ENCODE measurements around the gene PRKG1. TPM values are rescaled to one million over a fixed set of nuclear protein-coding genes. Genes with fewer than 3 reads are reported as not detected.

PRKG1 gene
- total RNA-seq, 4 donors from 2014 or later: 1.2 to 6.5 (median 2.7) TPM

- no peaks in the 10 kb centered on the region for H3K27me3 ChIP-seq
- TF ChIP-seq CTCF (IDR thresholded peaks at IDR 0.05) (no peak), EP300 (IDR thresholded peaks at IDR 0.05) (no peak), POLR2A (IDR thresholded peaks at IDR 0.05) (no peak), POLR2AphosphoS5 (IDR thresholded peaks at IDR 0.05) (no peak)
- no peaks in the 10 kb centered on the region for H3K4me1 ChIP-seq
- 56% methylated on average over 3 of the region's 3 CpGs for WGBS
- no peak overlapping the region for H3K27ac ChIP-seq
- no peaks in the 10 kb centered on the region for H3K36me3 ChIP-seq
- H3K4me3 ChIP-seq: no peak overlapping the region
- DNase-seq (ENCODE audit: low spot score in 2 of 2): no peak
- H3K9me3 ChIP-seq: no peaks in the 10 kb centered on the region
Observed at GRCh38 chr10:51479711-51480110, 405.4 kb downstream of the PRKG1 start.

GRCh38 chr10:51485668-51486067 lies 411.4 kb downstream of the PRKG1 start:
- Histone ChIP-seq H3K4me1 (no peaks in the 10 kb centered on the region), H3K4me3 (no peak overlapping the region), H3K36me3 (no peaks in the 10 kb centered on the region), H3K9me3 (no peaks in the 10 kb centered on the region), H3K27me3 (no peaks in the 10 kb centered on the region), H3K27ac (no peak overlapping the region)
- TF ChIP-seq POLR2A (IDR thresholded peaks at IDR 0.05) (no peak), CTCF (IDR thresholded peaks at IDR 0.05) (no peak), POLR2AphosphoS5 (IDR thresholded peaks at IDR 0.05) (no peak), EP300 (IDR thresholded peaks at IDR 0.05) (no peak)
- no peak for DNase-seq (ENCODE audit: low spot score in 2 of 2)
- WGBS: 90% methylated on average over 5 of the region's 5 CpGs

- H3K4me3 ChIP-seq: no peak overlapping the region
- no peaks in the 10 kb centered on the region for H3K9me3 ChIP-seq
- no peaks in the 10 kb centered on the region for H3K4me1 ChIP-seq
- DNase-seq (ENCODE audit: low spot score in 2 of 2): no peak
- H3K36me3 ChIP-seq: no peaks in the 10 kb centered on the region
- 46% methylated on average over 5 of the region's 5 CpGs for WGBS
- no peak for TF ChIP-seq EP300 (IDR thresholded peaks at IDR 0.05)
- no peak for TF ChIP-seq POLR2AphosphoS5 (IDR thresholded peaks at IDR 0.05)
- TF ChIP-seq POLR2A (IDR thresholded peaks at IDR 0.05): no peak
- H3K27me3 ChIP-seq: no peaks in the 10 kb centered on the region
- H3K27ac ChIP-seq: no peak overlapping the region
Observed at GRCh38 chr10:51487576-51487975, 413.3 kb downstream of the PRKG1 start.

- H3K27ac ChIP-seq: no peak overlapping the region
- 67% methylated on average over 5 of the region's 5 CpGs for WGBS
- no peaks in the 10 kb centered on the region for H3K27me3 ChIP-seq
- no peaks in the 10 kb centered on the region for H3K4me1 ChIP-seq
- H3K9me3 ChIP-seq: no peaks in the 10 kb centered on the region
- H3K36me3 ChIP-seq: no peaks in the 10 kb centered on the region
- no peak overlapping the region for H3K4me3 ChIP-seq
- TF ChIP-seq EP300 (IDR thresholded peaks at IDR 0.05) (no peak), POLR2AphosphoS5 (IDR thresholded peaks at IDR 0.05) (no peak), CTCF (IDR thresholded peaks at IDR 0.05) (no peak)
- DNase-seq (ENCODE audit: low spot score in 2 of 2): no peak
Observed at GRCh38 chr10:51488766-51489408, 414.6 kb downstream of the PRKG1 start.

GRCh38 chr10:51498424-51498823 lies 424.1 kb downstream of the PRKG1 start:
- 96% methylated on average over 2 of the region's 2 CpGs for WGBS
- H3K9me3 ChIP-seq: no peaks in the 10 kb centered on the region
- no peaks in the 10 kb centered on the region for H3K27me3 ChIP-seq
- H3K27ac ChIP-seq: no peak overlapping the region
- TF ChIP-seq CTCF (IDR thresholded peaks at IDR 0.05) (no peak), EP300 (IDR thresholded peaks at IDR 0.05) (no peak), POLR2A (IDR thresholded peaks at IDR 0.05) (no peak), POLR2AphosphoS5 (IDR thresholded peaks at IDR 0.05) (no peak)
- no peaks in the 10 kb centered on the region for H3K4me1 ChIP-seq
- no peak overlapping the region for H3K4me3 ChIP-seq
- DNase-seq (ENCODE audit: low spot score in 2 of 2): no peak
- H3K36me3 ChIP-seq: no peaks in the 10 kb centered on the region

- no peaks in the 10 kb centered on the region for H3K27me3 ChIP-seq
- 88% methylated on average over 1 of the region's 1 CpG for WGBS
- H3K4me3 ChIP-seq: no peak overlapping the region
- DNase-seq (ENCODE audit: low spot score in 2 of 2): no peak
- no peak overlapping the region for H3K27ac ChIP-seq
- H3K9me3 ChIP-seq: no peaks in the 10 kb centered on the region
- no peaks in the 10 kb centered on the region for H3K4me1 ChIP-seq
- H3K36me3 ChIP-seq: no peaks in the 10 kb centered on the region
- TF ChIP-seq CTCF (IDR thresholded peaks at IDR 0.05): no peak
- no peak for TF ChIP-seq POLR2AphosphoS5 (IDR thresholded peaks at IDR 0.05)
- no peak for TF ChIP-seq POLR2A (IDR thresholded peaks at IDR 0.05)
- TF ChIP-seq EP300 (IDR thresholded peaks at IDR 0.05): no peak
Observed at GRCh38 chr10:51501396-51501795, 427.1 kb downstream of the PRKG1 start.
